ENCODE results near the gene CAPN15.
"Not testable (repeated sequence)": the region's sequence is repeated elsewhere in the genome, so short reads cannot be mapped to it uniquely, and the experiment has no call there.

The CAPN15 gene

DNA sequence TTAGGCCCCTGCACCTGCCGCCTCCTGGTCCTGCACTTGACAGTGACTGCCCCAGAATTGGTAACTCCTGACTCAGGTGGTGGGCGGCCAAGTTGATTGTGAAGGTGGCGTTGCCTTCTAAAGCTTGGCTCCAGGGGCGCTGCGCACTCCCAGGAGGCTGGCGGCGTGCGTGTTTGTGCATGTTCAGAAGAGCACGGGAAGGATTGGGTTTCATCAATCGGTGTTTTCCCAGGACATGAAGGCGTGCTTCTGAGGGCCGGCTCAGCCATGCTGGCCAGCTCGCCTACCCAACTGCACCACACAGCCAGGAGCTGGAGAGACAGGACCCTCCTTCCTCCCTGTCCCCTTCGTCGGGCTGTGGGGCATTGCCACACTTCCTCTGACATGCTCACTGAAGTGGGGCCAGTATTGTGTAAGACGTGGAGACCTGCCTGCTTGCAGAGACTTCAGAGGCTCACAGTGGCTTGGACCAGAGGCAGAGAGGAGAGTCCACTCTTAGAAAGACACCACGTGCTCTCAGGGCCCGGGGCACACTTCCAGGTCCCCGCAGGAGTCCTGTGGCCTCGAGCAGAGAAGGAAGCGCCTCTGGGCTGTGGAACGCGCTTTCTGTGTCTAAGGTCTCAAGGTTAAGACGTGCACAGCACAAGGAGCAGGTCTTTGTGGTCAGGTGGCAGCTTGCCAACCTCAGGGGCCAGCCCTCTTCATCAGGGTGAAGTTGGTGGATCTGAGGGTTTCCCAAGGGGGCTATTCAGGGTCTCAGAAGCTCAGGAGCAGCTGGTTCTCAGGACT is 65.2 kb downstream of the CAPN15 start:
- no peak for DNase-seq (ENCODE audit: low spot score)

DNA sequence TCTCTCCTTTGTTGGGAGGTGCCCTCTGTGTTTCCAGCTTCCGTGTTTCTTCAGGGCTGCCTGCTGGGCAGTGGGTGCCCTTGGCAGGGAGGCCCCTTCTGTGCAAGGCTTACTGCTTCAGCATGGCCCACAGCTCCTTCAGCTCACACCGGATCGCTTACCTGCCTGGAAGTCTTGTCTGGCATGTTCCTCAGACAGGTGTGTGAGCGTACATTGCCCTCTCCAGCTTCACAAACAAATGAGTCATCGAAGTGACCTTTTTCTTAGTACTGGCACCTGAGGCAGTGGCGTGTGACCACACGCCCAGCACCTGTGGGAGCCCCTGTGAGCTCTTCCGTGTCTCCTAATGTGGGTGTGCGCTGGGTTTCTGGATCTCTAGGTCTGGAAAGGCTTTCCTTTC is 65.9 kb downstream of the CAPN15 start:
- no peak for DNase-seq (ENCODE audit: low spot score)

DNA sequence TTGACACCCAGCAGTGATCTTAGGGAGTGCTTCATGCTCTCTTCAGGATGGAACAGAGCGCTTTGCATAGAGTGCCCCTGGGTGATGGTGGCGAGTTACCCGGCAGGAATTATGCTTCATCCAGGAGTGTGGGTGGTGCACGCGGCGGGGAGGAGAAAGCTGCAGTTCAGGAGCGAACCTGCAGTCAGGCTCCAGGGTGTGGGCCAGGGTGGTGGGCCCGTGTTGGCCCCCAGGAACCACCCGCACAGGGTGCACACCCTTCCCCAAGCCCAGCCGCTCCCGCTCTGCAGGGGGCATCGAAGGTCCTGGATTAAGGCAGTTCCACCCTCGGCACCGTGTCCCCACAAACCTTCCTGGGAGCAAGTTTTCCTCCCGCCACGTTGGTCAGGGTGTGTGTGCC is 66.3 kb downstream of the CAPN15 start:
- DNase-seq (ENCODE audit: low spot score): no peak

DNA sequence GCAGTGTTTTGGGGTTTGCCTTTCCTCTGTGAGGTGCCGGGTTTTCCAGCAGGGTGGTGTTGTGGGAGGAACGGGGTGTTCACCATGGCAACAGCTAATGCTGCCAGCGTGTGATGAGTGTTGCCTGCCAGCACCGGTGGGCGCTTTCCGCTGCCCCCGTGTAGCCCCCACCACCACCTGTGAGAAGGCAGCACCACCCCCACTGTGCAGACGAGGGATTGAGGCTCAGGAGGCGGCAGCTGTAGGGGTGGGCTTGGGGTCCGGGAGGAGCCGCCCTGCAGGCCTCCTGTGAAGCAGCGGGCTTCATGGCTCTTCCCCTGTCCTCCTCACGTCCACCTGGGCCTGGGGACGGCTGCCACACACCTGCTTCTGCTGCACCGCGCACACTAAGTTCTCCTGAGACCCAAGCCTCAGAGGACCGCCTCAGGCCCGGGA is 67.6 kb downstream of the CAPN15 start:
- DNase-seq (ENCODE audit: low spot score): no peak

DNA sequence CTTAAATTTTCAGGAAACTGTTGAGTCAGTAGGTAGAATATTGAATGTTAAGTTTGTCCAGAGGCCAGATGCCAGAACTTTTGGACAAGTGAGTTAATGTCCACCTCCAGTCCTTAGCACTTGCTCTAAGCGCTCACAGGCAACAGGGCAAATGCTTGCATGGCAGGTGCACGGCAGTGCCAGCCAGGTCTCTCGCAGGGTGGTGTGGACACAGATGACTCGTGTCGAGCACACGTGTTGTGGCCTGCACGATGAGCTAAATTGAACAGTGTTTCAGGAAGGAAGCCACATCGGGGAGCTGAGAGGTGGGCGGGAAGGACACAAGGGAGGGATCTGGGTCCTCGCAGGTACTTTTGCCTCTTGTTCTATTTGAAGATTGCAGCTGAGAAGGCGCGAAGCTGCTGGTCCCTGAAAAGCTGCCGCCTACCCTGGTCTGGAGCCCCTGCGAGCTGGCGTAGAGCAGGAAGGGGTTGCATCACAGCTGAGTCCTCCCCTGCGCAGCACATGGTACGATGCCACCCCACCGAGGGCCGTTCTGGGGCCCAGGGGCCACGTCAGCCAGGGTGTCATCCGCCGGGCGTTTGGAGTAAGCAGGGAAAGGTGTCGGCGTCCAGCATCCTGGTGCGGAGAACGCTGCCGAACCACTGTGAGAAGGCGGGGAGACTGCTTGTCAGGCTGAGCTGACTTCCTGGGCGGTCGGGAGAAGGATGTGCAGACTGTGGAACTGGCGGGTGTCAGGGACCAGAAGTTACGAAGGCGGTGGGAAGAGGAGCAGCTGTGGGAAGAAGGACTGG is 68.6 kb downstream of the CAPN15 start:
- DNase-seq (ENCODE audit: low spot score): no peak

DNA sequence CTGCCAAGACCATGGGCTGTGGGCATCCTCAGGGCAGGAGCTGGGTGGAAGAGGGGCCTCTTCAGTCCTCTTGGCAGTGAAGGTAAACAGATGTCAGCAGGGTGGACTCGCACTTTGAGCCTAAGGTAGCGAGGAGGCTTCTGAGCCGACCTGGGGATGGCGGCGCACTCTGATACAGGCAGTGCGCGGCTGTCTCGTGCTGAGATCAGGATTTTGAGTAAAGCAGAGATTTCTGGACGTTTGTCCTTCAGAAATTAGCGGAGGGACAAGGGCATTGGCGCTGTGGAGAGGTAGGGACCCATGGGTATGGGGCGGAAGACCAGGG is 69.2 kb downstream of the CAPN15 start:
- no peak for DNase-seq (ENCODE audit: low spot score)

DNA sequence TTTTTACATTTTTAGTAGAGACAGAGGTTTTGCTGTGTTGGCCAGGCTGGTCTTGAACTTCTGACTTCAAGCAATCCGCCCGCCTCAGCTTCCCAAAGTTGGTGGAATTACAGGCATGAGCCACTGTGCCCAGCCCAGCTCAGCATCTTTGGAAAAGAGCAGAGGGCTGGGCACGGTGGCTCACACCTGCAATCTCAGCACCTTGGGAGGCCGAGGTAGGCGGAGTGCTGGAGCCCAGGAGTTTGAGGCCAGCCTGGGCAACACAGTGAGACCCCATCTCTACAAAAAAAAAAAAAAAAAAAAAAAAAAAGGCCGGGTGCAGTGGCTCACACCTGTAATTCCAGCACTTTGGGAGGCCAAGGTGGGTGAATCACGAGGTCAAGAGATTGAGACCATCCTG is 70.1 kb downstream of the CAPN15 start:
- not testable (repeated sequence) for DNase-seq (ENCODE audit: low spot score)

DNA sequence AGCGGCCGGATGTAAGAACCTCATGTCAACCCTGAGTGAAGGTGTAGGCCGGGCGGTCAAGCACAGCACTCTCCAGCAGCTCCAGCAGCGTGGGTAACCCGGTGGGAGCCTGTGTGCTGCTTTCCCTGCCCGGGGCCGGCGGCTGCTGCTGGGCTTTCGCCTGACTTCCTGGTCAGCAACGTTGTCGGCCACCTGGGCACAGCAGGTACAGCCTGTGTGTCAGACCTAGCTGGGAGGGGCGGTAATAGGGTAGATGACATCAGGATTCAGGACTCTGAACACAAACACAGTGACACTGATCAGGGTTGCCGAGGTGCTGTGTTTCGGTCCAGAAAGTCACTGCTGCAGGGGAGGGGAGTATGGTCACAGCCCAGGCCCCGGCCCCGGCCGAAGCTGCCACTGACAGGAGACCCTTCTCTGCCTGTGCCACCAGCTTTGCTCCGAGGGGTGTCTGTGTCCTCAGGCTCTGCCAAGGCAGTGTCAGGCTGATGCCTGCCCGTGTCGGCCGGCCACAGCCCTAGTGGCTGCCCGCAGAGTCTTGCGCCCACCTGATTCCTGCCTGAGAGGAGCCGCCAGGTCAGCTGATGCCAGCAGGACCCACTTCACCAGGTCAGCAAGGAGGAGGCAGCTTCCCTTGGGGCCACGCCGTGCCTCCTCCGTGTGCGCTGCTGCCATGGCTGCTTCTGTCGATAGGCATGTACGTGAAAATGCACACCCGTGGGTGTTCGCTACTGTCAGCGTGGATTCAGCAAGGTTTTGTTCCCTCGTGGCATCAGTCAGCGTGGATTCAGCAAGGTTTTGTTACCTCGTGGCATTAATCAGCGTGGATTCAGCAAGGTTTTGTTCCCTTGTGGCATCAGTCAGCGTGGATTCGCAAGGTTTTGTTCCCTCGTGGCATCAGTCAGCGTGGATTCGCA is 71.6 kb downstream of the CAPN15 start:
- no peak for DNase-seq (ENCODE audit: low spot score)

DNA sequence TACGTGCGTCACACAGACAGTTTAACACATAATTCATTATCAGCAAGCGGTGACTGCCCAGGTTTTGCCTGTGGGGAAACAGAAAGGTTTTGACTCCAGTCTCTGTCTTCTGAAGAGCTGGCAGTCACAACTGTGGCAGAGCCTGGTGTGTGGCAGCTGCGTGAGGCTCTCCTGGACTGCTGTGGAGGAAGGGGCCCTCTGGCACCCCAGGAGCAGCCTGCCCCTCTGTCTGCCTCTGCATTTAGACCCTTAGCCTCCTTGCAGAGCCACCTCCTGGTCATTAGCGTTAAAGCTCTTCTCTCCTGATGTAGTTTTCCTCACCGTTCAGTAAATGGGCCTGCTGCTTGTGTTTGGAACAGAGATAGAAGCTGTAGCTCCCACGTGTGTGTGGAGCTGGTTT is 73.3 kb downstream of the CAPN15 start:
- no peak for DNase-seq (ENCODE audit: low spot score)

DNA sequence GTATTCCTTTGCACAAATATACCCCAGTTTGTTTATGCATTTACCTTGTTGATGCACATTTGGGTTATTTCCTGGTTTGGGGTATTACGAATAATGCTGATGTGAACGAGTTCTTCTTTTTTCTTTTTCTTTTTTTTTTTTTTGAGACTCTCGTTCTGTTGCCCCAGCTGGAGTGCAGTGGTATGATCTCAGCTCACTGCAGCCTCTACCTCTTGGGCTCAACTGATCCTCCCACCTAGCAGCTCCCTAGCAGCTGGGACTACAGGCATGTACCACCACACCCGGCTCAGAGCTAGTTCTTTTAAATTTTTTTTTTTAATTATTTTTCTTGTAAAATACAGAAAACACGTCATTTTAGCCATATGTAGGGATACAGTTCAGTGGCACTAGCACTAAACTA is 76.4 kb downstream of the CAPN15 start:
- DNase-seq (ENCODE audit: low spot score): no peak

Data from CD4-positive, alpha-beta T cell treated with Interleukin-6 at 100 ng/mL for 8 hours (primary cell).